ENCODE results near the gene ZFP36.

Gene ZFP36

DNA sequence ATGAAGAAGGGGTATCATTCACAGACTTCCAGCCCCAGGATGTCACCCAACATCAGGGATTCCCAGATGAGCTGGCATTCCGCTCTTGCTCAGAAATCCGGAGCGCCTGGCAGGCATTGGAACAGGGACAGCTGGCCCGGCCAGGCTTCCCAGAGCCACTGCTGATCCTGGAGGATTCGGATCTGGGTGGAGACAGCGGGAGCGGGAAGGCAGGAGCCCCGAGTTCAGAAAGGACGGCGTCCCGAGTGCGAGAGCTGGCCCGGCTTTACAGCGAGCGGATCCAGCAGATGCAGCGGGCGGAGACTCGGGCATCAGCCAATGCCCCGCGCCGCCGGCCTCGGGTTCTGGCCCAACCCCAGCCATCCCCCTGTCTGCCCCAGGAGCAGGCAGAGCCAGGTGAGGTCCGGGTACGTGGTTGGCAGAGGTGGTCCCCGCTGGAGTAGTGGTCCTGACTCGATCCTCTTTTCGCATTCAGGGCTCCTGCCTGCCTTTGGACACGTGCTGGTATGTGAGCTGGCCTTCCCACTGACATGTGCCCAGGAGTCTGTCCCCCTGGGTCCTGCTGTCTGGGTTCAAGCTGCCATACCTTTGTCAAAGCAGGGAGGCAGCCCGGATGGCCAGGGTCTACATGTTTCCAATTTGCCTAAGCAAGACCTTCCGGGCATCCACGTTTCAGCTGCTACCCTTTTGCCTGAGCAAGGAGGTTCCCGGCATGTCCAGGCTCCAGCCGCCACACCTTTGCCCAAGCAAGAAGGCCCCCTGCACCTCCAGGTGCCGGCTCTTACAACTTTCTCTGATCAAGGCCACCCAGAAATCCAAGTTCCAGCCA, 16.8 kb downstream of the ZFP36 start:
- no peak for DNase-seq

DNA sequence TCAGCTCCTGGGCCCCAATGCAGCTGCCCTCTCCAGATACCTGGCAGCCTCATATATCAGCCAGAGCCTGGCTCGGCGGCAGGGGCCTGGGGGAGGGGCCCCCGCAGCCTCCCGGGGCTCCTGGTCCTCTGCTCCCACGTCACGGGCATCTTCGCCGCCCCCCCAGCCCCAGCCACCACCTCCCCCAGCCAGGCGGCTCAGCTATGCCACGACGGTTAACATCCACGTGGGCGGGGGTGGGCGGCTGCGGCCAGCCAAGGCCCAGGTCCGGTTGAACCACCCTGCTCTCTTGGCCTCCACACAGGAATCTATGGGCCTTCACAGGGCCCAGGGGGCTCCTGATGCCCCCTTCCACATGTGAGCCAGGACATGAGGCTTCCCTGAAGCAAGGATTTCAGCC, 18.3 kb downstream of the ZFP36 start:
- no peak for DNase-seq

DNA sequence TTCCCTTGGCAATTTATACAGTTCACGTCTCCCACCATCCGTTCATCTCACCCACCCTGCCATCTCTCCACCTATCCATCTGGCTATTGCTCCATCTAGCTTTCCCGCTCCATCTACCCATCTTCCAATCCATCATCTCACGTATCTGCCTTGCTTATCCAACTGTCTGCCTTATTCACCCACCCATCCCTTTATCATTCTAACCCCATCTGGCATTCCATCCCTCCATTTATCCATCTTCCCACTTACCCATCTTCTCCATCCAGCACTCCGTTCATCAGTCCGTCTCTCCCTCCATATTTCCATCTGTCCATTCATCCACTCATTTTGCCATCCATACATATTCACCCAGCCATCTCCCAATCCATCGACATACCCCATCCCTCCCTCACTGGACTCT, 19.1 kb downstream of the ZFP36 start:
- DNase-seq = no peak

DNA sequence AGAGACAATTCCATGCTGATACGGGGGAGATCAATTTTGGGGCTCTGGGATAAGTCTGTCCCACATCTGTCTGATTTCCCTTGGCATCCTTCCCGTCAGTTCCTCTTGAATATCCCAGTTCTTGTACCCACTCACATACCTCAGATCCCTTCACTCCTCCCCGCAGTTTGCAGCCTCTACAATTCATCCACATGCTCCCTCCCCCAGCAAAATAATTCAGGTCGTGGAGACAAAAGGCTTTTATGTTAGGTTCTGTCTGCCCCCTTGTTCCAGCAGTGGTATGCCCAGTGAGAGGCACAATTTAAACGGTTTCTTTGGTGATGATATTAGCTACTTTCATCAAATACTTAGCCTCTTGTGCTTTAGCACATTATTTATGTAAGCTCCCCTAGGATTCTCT, 19.5 kb downstream of the ZFP36 start:
- no peak for DNase-seq

DNA sequence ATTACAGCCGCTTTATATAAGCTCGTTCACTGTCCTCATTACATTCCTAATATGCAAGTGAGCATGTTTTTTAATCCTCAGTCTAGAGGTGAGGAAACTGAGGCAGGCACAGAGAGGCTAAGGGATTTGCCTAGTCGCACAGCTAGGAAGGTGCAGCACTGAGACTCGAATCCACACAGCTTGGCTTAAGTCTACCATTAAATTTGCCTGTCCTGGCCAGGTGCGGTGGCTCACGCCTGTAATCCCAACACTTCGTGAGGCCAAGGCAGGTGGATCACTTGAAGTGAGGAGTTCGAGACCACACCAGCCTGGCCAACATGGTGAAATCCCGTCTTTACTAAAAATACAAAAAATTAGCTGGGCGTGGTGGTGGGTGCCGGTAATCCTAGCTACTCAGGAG, 21.1 kb downstream of the ZFP36 start:
- no peak for DNase-seq

DNA sequence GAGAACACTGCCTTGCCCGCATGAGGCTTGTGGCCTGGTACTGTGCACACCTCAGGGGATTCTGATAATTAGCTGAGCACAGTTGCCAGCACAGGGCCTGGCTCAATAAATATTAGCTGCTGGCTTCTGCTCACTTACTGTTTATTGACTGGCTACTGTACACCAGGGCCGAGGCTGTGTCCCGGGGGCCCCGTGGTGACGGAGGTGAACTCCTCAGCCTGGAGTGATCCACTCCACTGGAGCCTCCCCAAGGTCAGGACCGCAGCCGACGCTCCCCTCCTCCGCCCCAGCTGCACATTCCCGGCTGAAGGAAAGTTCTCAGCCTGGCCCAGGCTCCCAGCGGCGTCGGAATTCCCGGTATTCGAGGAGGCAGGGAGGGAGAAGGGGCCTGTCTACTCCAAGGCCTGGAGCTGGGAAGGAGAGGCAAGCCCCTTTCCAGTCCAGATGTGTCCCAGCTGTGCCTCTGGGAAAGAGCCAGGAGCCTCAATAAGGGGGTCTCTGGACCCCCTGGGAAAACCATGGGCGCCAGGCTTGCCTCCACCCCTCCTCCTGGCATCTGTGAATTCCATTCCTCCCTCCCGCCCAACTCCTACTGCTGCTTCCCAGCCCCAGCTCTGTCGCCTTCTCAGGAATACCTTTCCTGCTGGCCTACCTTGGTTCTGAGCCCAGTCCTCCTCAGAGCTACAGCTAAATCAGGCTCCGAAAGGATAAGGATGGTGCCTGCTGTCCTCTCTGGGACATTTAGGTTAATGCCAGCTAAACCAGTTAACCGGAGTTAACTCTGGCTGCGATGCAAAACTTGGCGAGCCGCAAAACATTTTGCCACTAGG, 21.9 kb downstream of the ZFP36 start:
- no peak for DNase-seq

DNA sequence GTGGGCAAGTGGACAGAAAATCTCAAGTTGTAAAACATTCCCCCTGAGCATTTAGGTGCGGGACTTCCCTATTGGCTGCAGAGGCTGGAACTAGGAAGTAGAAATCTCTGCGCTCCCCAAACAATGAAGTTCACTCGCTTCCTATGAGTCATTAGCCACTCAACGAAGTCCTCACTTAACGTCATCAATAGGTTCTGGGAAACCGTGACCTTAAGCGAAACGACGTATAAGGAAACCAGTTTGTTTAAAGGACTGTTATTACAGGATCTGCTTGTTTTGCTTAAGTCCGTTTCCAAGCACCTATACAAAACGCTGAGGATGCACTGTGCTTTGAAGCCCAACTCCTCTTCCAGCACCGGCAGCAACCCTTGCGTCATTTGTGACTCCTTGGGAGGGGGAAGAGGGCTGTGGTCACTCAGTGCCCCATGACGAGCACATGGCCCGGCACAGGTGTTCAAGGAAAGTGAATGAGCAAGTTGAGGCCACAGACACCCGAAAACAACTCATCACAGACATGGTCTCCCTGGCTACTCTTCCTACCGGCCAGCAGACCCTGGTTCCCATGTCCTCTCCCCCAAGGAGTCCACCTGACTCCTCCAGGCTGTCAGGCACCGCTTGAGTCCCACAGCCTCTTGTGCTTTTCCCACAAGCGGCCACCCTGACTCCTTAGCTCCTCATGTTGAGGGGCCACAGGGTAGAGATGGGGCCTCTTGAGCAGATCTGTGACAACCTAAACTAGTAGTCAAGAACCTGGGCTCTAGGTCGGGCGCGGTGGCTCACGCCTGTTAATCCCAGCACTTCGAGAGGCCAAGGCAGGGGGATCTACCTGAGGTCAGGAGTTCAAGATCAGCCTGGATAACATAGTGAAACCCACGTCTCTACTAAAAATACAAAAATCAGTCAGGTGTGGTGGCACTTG, 24.3 kb downstream of the ZFP36 start:
- DNase-seq = no peak

DNA sequence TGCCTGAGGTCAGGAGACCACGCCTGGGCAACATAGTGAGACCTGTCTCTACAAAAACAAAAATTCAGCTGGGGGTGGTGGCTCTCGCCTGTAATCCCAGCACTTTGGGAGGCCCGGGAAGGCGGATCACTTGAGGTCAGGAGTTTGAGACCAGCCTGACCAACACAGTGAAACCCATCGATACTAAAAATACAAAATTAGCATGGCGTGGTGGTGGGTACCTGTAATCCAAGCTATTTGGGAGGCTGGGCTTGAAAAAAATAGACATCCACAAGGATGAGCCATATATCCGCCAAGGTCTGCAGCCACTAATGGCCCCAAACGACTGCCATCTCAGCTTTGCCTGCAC, 26.0 kb downstream of the ZFP36 start:
- DNase-seq = no peak

DNA sequence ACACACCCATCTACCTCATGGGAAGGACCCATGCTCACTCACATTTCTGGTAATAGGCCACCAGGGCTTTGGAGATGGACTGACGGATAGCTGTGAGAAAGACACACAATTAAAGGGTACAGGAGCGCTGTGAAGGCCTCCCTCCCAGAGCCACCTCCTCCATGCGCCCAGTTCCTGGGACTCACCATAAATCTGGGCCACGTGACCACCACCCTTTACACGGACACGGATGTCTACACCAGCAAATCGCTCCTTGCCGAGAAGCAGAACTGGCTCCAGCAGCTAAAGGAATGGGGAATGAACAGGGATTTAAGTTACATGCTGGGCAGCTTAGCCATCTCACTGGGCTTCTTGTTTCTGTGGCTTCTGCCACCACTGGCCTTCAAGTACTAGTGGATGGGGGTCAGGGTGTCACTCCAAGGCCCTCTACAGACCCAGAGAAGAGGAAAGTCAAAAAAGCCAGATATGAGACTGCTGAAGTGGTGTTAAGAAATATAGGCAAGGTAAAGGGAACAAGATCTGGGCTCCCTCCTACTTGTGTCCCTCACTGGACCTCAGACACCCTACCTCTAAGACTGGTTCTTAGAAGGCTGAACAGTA, 26.9 kb downstream of the ZFP36 start:
- no peak for DNase-seq

DNA sequence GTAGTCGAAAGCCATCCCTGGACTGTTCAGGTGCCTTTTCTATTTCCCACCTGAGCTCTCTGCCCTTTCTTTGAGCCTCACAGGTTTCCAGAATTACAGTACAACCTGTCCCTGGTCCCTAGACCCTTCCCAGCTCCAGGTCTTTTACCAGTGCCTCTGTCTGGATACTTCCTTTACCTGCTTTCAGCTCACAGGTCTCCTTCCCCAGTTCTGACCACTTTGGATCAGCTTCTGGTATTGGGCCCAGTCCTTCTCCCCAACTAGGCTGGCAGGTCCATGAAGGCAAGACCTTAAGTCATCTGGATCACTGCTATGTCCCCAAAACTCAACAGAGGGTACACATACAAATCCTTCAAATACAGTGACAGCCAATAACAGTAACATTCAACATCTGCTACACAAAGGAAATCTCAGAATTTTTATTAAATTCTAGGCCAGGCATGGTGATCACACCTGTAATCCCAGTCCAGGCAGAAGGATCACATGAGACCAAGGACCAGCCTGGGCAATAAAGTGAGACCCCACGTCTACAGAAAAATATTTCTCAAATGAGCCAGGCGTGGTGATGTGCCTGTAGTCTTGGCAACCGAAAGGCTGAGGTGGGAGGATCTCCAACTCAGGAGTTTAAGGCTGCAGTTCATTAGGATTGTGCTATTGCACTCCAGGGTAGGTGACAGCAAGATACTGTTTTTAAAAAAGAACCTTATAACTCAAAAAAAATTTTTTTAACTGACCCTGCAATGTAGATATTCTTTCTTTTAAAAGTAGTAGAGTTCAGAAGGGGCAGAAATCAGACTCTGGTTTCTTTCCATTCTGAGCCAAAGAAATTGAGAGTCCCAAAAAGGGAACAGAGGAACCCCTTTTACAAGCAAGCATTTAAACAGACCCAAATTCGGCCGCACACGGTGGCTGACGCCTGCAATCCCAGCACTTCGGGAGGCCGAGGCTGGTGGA, 27.8 kb downstream of the ZFP36 start:
- DNase-seq = no peak

DNA sequence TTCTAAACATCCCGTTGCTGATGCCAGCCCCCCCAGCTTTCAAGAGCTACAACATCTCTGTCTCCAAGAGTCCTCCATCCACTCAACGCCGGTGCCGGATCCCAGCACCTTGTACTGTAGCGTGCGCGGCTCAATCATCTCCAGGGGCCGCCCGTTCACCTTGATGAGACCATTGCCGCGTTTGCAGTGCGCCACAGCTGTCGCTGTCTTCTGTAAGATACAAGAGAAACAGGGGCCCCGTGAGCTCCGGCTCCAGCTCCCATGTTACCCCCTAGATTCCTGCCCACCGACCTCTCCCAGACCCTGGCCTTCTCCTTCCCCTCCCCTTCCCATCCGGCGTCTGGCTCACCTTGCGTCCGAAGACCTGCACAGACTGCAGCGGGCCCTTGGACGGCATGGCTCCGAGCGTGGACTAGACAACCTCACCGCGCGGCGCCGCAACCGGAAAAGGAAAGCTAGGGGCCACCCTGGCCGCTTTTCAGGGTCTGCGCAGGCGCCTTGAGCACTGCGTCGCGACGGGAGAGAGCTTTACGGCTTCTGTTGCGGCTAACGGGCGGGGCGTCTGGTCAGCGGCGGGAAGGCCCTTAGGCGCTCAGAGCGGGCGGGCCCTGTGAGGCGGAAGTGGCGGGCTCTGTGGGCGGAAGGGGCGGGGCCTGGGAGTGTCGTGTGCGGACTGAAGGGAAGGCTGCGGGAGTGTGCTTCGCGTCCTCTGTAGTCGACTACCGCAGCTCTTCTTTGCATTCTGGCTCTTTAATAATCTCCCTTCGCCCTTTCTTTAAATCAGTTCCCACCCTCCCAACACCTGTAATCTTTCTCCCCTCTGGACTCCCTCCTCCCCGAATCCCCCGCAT, 29.1 kb downstream of the ZFP36 start, which contains the start of gene RPS16:
Gene RPS16 (minus strand): TSS at position 451 of the 851 bp plus-strand sequence. CDS start 54 bp downstream, at position 397.
- peak; percentile 98 for DNase-seq

DNA sequence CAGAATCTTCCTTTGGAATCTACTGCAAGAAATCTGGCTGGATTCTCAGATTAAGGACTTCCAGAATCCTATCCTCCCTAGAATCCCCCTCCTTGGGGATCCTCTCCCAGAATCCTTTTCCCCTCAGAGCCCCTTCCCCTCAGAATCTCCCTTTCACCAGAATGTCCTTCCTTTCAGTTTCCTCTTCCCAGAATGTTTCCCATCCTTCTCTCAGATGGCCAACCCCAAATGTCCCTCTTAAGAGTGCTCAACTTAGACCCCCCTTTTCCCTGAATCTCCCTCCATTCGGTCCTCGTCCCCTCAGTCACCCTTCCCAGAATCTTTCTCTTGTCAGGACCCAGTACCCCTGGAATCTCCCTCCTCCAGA, 29.7 kb downstream of the ZFP36 start:
- DNase-seq = no peak

DNA sequence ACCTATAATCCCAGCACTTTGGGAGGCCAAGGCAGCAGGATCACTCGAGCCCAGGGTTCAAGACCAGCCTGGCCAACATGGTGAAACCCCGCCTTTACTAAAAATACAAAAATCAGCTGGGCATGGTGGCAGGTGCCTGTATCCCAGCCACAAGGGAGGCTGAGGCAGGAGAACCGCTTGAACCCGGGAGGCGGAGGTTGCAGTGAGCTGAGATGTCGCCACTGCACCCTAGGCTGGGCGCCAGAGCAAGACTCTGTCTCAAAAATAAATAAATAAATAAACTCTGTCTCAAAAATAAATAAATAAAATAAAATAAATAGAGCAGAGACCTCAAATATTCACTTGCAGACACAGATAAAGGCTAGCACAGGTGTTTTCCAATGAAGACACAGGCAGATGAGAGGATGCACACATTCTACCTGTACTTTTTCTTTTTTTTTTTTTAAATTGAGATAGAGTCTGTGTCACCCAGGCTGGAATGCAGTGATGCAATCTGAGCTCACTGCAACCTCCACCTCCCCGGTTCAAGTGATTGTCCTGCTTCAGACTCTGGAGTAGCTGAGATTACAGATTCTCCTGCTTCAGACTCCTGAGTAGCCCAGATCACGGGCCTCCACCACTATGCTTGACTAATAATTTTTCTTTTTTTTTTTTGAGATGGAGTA, 31.8 kb downstream of the ZFP36 start:
- DNase-seq = no peak

DNA sequence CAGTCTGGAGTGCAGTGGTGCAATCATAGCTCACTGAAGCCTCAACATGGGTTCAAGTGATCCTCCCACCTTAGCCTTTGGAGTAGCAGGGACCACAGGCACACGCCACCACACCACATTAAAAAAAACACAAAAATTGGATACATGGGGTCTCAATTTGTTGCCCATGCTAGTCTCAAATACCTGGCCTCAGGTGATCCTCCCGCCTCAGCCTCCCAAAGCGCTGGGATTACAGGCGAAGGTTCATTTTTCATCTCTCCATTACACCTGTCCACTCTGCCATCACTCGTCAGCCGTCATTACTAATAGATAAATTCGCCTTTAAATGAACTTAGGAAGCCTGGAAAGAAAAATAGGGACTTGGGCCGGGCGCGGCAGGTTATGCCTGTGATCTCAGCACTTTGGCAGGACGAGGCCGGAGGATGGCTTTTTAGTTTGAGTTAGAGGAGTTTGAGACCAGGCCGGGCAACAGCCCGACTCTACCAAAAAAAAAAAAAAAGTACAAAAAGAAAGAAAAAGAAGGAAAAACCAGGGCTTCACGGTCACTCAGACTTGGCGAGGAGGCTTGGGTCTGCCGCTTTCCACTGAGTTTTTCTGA, 38.0 kb downstream of the ZFP36 start:
- no peak for DNase-seq

DNA sequence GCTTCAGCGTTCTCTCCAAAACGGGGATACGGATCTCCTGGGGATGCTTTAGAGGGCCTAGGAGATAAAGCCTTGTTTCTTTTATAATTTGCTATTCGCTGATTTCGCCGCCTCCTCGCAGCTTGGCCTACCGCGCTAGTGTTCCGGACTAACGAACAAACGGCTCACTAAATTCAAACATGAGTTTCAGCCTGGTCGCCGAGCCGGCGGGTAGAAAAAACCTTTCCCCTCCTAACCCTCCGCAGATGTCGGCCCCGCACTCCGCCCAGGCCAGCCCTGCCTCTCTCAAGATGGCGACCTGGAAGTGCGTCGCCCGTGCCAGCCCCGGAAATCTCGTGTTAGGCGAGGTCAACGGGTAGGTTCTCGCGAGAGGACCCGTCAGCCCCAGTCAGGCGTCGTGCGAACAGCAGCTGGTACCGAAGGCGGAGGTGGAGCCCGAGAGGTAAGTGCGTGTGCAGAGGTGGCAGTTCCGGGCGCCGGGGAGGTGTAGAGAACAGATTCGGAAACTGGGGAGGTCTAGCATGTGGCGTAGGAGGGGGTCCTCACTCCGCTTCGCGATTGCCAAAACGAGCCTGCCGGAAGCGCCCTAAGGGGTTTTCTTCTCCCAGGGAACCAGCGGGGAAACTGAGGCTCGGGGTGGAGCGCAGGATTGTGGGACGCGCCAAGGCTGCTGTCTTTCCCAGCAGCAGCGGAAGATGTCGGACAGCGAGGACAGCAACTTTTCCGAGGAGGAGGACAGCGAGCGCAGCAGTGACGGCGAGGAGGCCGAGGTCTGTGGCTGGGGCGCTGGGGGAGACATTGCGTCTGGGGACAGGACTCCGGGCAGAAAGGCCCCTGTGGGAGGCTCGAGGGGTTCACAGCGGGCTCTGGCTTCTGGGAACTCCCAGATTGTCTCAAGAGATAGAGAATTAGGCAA, 38.8 kb downstream of the ZFP36 start, which contains the start of gene SUPT5H:
Gene SUPT5H (plus strand): TSS at position 387 of the 916 bp plus-strand sequence. CDS start 309 bp downstream, at position 696.
- DNase-seq = peak; percentile 97

DNA sequence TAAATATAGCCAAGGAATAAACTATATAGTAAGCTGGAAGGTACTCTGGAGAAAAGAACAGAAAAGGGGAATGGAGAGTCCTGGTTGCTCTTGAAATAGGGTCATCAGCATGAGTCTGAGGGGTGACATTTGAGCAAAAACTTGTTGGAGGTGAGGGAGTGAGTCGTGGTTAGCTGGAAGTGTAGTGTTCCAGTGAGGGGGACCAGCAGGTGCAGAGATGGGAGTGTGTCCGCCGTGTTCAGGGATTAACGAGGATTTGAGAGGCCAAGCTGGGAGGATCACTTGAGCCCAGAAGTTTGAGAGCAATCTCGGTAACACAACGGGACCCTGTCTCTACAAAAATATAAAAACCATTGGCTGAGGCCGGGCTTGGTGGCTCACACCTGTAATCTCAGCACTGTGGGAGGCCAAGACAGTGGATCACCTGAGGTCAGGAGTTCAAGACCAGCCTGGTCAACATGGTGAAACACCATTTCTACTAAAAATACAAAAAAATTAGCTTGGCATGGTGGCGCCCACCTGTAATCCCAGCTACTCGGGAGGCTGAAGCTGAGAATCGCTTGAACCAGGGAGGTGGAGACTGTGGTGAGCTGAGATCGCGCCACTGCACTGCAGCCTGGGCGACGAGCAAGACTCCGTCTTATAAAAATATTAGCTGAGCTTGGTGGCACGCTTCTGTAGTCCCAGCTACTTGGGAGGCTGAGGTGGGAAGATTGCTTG, 39.9 kb downstream of the ZFP36 start:
- no peak for DNase-seq

DNA sequence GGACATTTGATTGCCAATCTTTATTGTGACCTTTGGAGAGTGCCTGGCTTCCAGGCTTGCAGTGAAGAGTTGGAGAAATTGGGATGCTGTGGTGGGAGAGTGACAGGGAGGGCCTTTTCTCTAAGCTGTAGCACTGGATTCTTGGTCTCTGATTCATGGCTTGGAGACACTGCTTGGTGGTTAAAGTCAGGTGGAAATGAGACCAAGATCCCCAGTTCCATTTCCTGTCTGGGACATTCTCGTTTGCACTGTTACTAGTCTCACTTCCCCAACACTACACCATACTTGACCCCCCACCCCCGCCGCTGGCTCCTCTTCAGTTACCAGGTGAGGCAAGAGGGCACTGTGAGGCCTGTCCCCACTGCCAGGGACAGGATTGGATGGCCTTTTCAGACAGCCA, 41.6 kb downstream of the ZFP36 start:
- no peak for DNase-seq

Measured in GDM1 (cell line).